GM21825 (cell line): Measurements from ENCODE around the gene IMMP2L.

Experiments
- ATAC-seq: cut with Tn5 transposase; IDR thresholded peaks from one replicate; pipeline ENCODE4 v1.9.1; 2021; ENCODE audit warnings: mild to moderate bottlenecking, moderate library complexity; ENCODE audit not compliant: unreplicated experiment

The IMMP2L gene

GRCh38 chr7:111056371-111056770 is 505.9 kb downstream of the IMMP2L start:
- ATAC-seq: no peak

- no peak for ATAC-seq
Measured at GRCh38 chr7:111053035-111053434, 509.3 kb downstream of the IMMP2L start.

- no peak for ATAC-seq
Measured at GRCh38 chr7:111051832-111052231, 510.5 kb downstream of the IMMP2L start.

- no peak for ATAC-seq
Measured at GRCh38 chr7:111050875-111051416, 511.3 kb downstream of the IMMP2L start.

- ATAC-seq: no peak
Measured at GRCh38 chr7:111049971-111050680, 512.2 kb downstream of the IMMP2L start.

- ATAC-seq: no peak
Measured at GRCh38 chr7:111047595-111047994, 514.7 kb downstream of the IMMP2L start.

GRCh38 chr7:111045449-111045848 is 516.8 kb downstream of the IMMP2L start:
- ATAC-seq: no peak

- ATAC-seq: peak; percentile 93
Measured at GRCh38 chr7:111043561-111043960, 518.7 kb downstream of the IMMP2L start.

GRCh38 chr7:111042842-111043241 is 519.5 kb downstream of the IMMP2L start:
- ATAC-seq: no peak

- no peak for ATAC-seq
Measured at GRCh38 chr7:111041577-111041976, 520.7 kb downstream of the IMMP2L start.

- no peak for ATAC-seq
Measured at GRCh38 chr7:111038185-111038584, 524.1 kb downstream of the IMMP2L start.

GRCh38 chr7:111031916-111032315 is 530.4 kb downstream of the IMMP2L start:
- no peak for ATAC-seq

- ATAC-seq: no peak
Measured at GRCh38 chr7:111030336-111030735, 532.0 kb downstream of the IMMP2L start.

GRCh38 chr7:111029574-111030251 is 532.6 kb downstream of the IMMP2L start:
- no peak for ATAC-seq

- ATAC-seq: no peak
Measured at GRCh38 chr7:111029141-111029572, 533.1 kb downstream of the IMMP2L start.

GRCh38 chr7:111027396-111027795 is 534.9 kb downstream of the IMMP2L start:
- no peak for ATAC-seq

- ATAC-seq: no peak
Measured at GRCh38 chr7:111026806-111027205, 535.5 kb downstream of the IMMP2L start.

- no peak for ATAC-seq
Measured at GRCh38 chr7:111026343-111026742, 535.9 kb downstream of the IMMP2L start.

- no peak for ATAC-seq
Measured at GRCh38 chr7:111025006-111025405, 537.3 kb downstream of the IMMP2L start.

- no peak for ATAC-seq
Measured at GRCh38 chr7:111018960-111019736, 543.1 kb downstream of the IMMP2L start.

GRCh38 chr7:111018447-111018846 is 543.8 kb downstream of the IMMP2L start:
- no peak for ATAC-seq
